HepG2 (cell line): ENCODE results near the gene IZUMO2. TPM values are rescaled to one million over a fixed set of nuclear protein-coding genes. Genes with fewer than 3 reads are reported as not detected.

Source experiments
- ATAC-seq: fragments of 200-7000 bp; cut with Tn5 transposase; 3 replicates; pipeline ENCODE4 v1.9.1; 2020; ENCODE audit warnings: mild to moderate bottlenecking, moderate library complexity
- BruUV-seq: library from RNA; stranded (reverse); fragments of 400-500 nt; replicated peaks from 2 replicates; lab custom pipeline; 2021; lab: Mats Ljungman, UMichigan
- CTCF ChIA-PET: fragments of 300-600 bp; formaldehyde crosslinking; extraction: SDS; loops from one replicate; lab custom pipeline; 2021; ENCODE audit warnings: low total read pairs, inconsistent platforms, low intra/inter-chr PET ratio; lab: Yijun Ruan, JAX
- POLR2A ChIA-PET: fragments of 350-600 bp; sonication (Branson Sonifier 250); formaldehyde crosslinking; loops from one replicate; lab custom pipeline; 2020; ENCODE audit warnings: antibody characterized with exemption, inconsistent platforms; lab: Yijun Ruan, JAX
- DNase-seq: peaks from one replicate; pipeline ENCODE4 v3.0.0-alpha.2; 2015; ENCODE audit warnings: low spot score
- FAIRE-seq: peaks from 3 replicates; lab custom pipeline; 2011; peaks lifted over from hg19 to GRCh38; lab: Jason Lieb, UNC
- H2AFZ ChIP-seq: one replicate; pipeline ENCODE4 v1.6.1; 2011; ENCODE audit warnings: low read length, inconsistent platforms
- H3K27ac ChIP-seq: fragments of 300-600 bp; 3 replicates; pipeline ENCODE4 v1.8.0; 2011; ENCODE audit warnings: mixed run types, mild to moderate bottlenecking, mixed read lengths, low read length, inconsistent platforms; ENCODE audit not compliant: insufficient read depth; ENCODE audit errors: extremely low read length
- H3K27me3 ChIP-seq, 2 experiments: fragments of 200-600 bp in 1 of 2; 2 replicates in 1 of 2; 3 replicates in 1 of 2; pipeline versions ENCODE4 v1.6.0 to v1.8.0; 2011; ENCODE audit warnings: low read length in 2 of 2, mild to moderate bottlenecking in 2 of 2, moderate library complexity in 2 of 2, inconsistent platforms in 1 of 2; ENCODE audit not compliant: insufficient read depth in 2 of 2, control insufficient read depth in 1 of 2
- H3K36me3 ChIP-seq, 2 experiments: fragments of 200-600 bp in 1 of 2; replicated peaks in 1 of 2; 2 replicates in 1 of 2; 3 replicates in 1 of 2; pipeline versions ENCODE4 v1.5.1 to v1.8.0; 2011; ENCODE audit warnings: low read length in 2 of 2, inconsistent platforms in 1 of 2; ENCODE audit not compliant: insufficient read depth in 2 of 2, control insufficient read depth in 1 of 2
- H3K4me1 ChIP-seq: 2 replicates; pipeline ENCODE4 v1.5.1; 2012; ENCODE audit warnings: low read length, inconsistent platforms; ENCODE audit not compliant: insufficient read depth
- H3K4me2 ChIP-seq: 2 replicates; pipeline ENCODE4 v1.6.0; 2011; ENCODE audit warnings: low read depth, low read length, inconsistent platforms
- H3K4me3 ChIP-seq, 3 experiments: fragments of 200-600 bp in 1 of 3; sonication (generic), shearing (Covaris generic) in 1 of 3; replicated peaks in 1 of 3; 2 replicates each; pipeline ENCODE4 v1.5.1; 2011 to 2016; ENCODE audit warnings: low read length in 3 of 3, inconsistent platforms in 2 of 3, low read depth in 2 of 3, mild to moderate bottlenecking in 2 of 3, control low read depth in 1 of 3, mixed read lengths in 1 of 3; ENCODE audit not compliant: insufficient read depth in 1 of 3
- H3K79me2 ChIP-seq: one replicate; pipeline ENCODE4 v1.6.1; 2011; ENCODE audit warnings: low read length, inconsistent platforms; ENCODE audit not compliant: insufficient read depth
- H3K9ac ChIP-seq: 2 replicates; pipeline ENCODE4 v1.6.0; 2011; ENCODE audit warnings: mild to moderate bottlenecking, low read depth, low read length, inconsistent platforms; ENCODE audit not compliant: insufficient read depth
- H3K9me3 ChIP-seq: 2 replicates; pipeline ENCODE4 v1.5.1; 2012; ENCODE audit warnings: mild to moderate bottlenecking, low read length
- H4K20me1 ChIP-seq: 2 replicates; pipeline ENCODE4 v1.6.0; 2011; ENCODE audit warnings: inconsistent platforms, mild to moderate bottlenecking, low read length, moderate library complexity; ENCODE audit not compliant: insufficient read depth
- HIC2 ChIP-seq: sonication (generic); formaldehyde crosslinking; IDR thresholded peaks from 2 replicates; pipeline ENCODE4 v1.9.0; 2022; ENCODE audit warnings: low read depth, missing genetic modification reagents
- KDM2A ChIP-seq: sonication (generic); formaldehyde crosslinking; IDR thresholded peaks from 2 replicates; pipeline ENCODE4 v1.4.0; 2020; ENCODE audit warnings: low read depth, missing genetic modification reagents, borderline replicate concordance
- MXI1 ChIP-seq: IDR thresholded peaks from 3 replicates; pipeline ENCODE4 v1.6.1; 2012; ENCODE audit warnings: low read depth, low read length, inconsistent platforms, borderline replicate concordance
- RORA ChIP-seq: sonication (generic); formaldehyde crosslinking; IDR thresholded peaks from 2 replicates; pipeline ENCODE4 v1.5.0; 2020; ENCODE audit warnings: mild to moderate bottlenecking, missing genetic modification reagents, moderate library complexity
- SPEN ChIP-seq: sonication (generic); formaldehyde crosslinking; IDR thresholded peaks from 2 replicates; pipeline ENCODE4 v1.5.1; 2020; ENCODE audit warnings: low read depth, mild to moderate bottlenecking, missing genetic modification reagents
- ZNF12 ChIP-seq: sonication (generic); formaldehyde crosslinking; IDR thresholded peaks from 2 replicates; pipeline ENCODE4 v1.5.0; 2020; ENCODE audit warnings: missing genetic modification reagents
- ZNF549 ChIP-seq: sonication (generic); formaldehyde crosslinking; IDR thresholded peaks from 2 replicates; pipeline ENCODE4 v1.5.0; 2020; ENCODE audit warnings: missing genetic modification reagents
- ZNF550 ChIP-seq: sonication (generic); formaldehyde crosslinking; IDR thresholded peaks from 2 replicates; pipeline ENCODE4 v1.4.0; 2020; ENCODE audit warnings: mild to moderate bottlenecking, missing genetic modification reagents, borderline replicate concordance
- ZNF598 ChIP-seq: sonication (generic); formaldehyde crosslinking; IDR thresholded peaks from 2 replicates; pipeline ENCODE4 v1.5.1; 2020; ENCODE audit warnings: mild to moderate bottlenecking, missing genetic modification reagents, borderline replicate concordance
- ZNF607 ChIP-seq: sonication (generic); formaldehyde crosslinking; IDR thresholded peaks from 2 replicates; pipeline ENCODE4 v1.5.1; 2020; ENCODE audit warnings: missing genetic modification reagents, mild to moderate bottlenecking, borderline replicate concordance
- WGBS: methylation state at CpG from one replicate; pipeline ENCODE4 v1.1.6; 2017; ENCODE audit warnings: low lambda C conversion rate; 5-methylcytosine and 5-hydroxymethylcytosine counted together
- in situ Hi-C: cut with HindIII; loops from 2 replicates; pipeline ENCODE4 v1.10.0; 2017; ENCODE audit warnings: low pct_unique_long_range_greater_than_20kb; ENCODE audit not compliant: extremely low pct_ligation_motif_present
- intact Hi-C: fragments of 100-400 bp; cut with micrococcal nuclease; formaldehyde crosslinking; loops from one replicate; pipeline ENCODE4 v1.10.0; 2022; ENCODE audit not compliant: unreplicated experiment
- polyA plus RNA-seq, 8 experiments: library from polyadenylated mRNA; depleted of rRNA in 3 of 8; stranded (reverse) in 7 of 8; unstranded in 1 of 8; fragments of >200 nt; fragmentation: Illumina TruSeq in 4 of 8; extraction: Trizol in 4 of 8; gene quantifications; 2 replicates each; pipeline versions ENCODE4 v1.2.1 to v1.2.3, GENCODE V29; 2011 to 2016; ENCODE audit warnings: low read depth in 4 of 8, missing spikeins in 1 of 8, mixed read lengths in 1 of 8; ENCODE audit not compliant: insufficient read depth in 1 of 8
- total RNA-seq, 5 experiments: library from RNA; depleted of rRNA; stranded (reverse); fragments of >200 nt; fragmentation: Illumina TruSeq; extraction: Trizol; gene quantifications; 2 replicates each; pipeline ENCODE4 v1.2.3, GENCODE V29; 2016; ENCODE audit warnings: low read depth in 1 of 5
- TF ChIP-seq, protein P1 (sequence below): sonication (generic); formaldehyde crosslinking; IDR thresholded peaks from 2 replicates; pipeline ENCODE4 v1.4.0; 2020; ENCODE audit warnings: mild to moderate bottlenecking, low read depth, missing genetic modification reagents
- TF ChIP-seq, protein P2 (sequence below): sonication (generic); formaldehyde crosslinking; IDR thresholded peaks from 2 replicates; pipeline ENCODE4 v1.5.1; 2020; ENCODE audit warnings: missing genetic modification reagents, mild to moderate bottlenecking, borderline replicate concordance
- TF ChIP-seq, protein P3 (sequence below): IDR thresholded peaks from 2 replicates; pipeline ENCODE4 v1.6.1; 2016; ENCODE audit warnings: low read depth

The IZUMO2 gene
- total and polyA plus RNA-seq, 2 of the 13 experiments (the other 11 are each of a cell fraction or from before 2014, with no cell fraction given), result not detected

- no peaks in the 10 kb centered on the region for H3K27me3 ChIP-seq
- ATAC-seq, result peak; percentile 95
- peak; percentile 64 for FAIRE-seq
- intact Hi-C loops, result no loop called here
- POLR2A ChIA-PET, result interaction anchor here (0.8 to 2.1 kb wide), 4 partner anchors 55 to 181 kb away, joined by 3 to 5 read pairs (median 4); partner anchors contain the start of genes KCNC3 and MYH14
- no peaks in the 10 kb centered on the region for H4K20me1 ChIP-seq
- 0 out of 2 replicates have a peak, but pooled peaks cover 6% of the 10 kb centered on the region for H3K4me1 ChIP-seq
- BruUV-seq, result no TSS peak
- H3K9ac ChIP-seq, result peak overlapping the region; percentile 45
- peak overlapping the region; percentile 65 to 87 (median 65) for H3K4me3 ChIP-seq
- WGBS, result 1% methylated on average over 21 of the region's 52 CpGs
- CTCF ChIA-PET, result interaction anchor here (0.6 to 1.7 kb wide), 2 partner anchors 78 to 111 kb away, joined by 3 to 7 read pairs; no protein-coding TSS in a partner anchor
- H2AFZ ChIP-seq, result peak overlapping the region; percentile 87
- peak; percentile 86 for DNase-seq
- no peaks in the 10 kb centered on the region for H3K79me2 ChIP-seq
- H3K27ac ChIP-seq, result no peak overlapping the region
- H3K36me3 ChIP-seq, result no peaks in the 10 kb centered on the region
- H3K4me2 ChIP-seq, result peak overlapping the region; percentile 90
- H3K9me3 ChIP-seq, result no peaks in the 10 kb centered on the region
- in situ Hi-C loops, result no loop called here
- TF ChIP-seq ZNF598 (CRISPR knock-in tag), result no peak
- TF ChIP-seq ZNF550 (CRISPR knock-in tag), result 0 out of 2 replicates have a peak, but pooled peaks have one; percentile 45
- TF ChIP-seq ZNF549 (CRISPR knock-in tag), result no peak
- no peak for TF ChIP-seq RORA (CRISPR knock-in tag)
- TF ChIP-seq ZNF607 (CRISPR knock-in tag), result no peak
- TF ChIP-seq SPEN (CRISPR knock-in tag), result peak; percentile 33; the same call in 1 of the 2 replicates
- TF ChIP-seq, protein P1, sequence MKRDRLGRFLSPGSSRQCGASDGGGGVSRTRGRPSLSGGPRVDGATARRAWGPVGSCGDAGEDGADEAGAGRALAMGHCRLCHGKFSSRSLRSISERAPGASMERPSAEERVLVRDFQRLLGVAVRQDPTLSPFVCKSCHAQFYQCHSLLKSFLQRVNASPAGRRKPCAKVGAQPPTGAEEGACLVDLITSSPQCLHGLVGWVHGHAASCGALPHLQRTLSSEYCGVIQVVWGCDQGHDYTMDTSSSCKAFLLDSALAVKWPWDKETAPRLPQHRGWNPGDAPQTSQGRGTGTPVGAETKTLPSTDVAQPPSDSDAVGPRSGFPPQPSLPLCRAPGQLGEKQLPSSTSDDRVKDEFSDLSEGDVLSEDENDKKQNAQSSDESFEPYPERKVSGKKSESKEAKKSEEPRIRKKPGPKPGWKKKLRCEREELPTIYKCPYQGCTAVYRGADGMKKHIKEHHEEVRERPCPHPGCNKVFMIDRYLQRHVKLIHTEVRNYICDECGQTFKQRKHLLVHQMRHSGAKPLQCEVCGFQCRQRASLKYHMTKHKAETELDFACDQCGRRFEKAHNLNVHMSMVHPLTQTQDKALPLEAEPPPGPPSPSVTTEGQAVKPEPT (CRISPR knock-in tag), result peak; percentile 50; the same call in 1 of the 2 replicates
- TF ChIP-seq, protein P2, sequence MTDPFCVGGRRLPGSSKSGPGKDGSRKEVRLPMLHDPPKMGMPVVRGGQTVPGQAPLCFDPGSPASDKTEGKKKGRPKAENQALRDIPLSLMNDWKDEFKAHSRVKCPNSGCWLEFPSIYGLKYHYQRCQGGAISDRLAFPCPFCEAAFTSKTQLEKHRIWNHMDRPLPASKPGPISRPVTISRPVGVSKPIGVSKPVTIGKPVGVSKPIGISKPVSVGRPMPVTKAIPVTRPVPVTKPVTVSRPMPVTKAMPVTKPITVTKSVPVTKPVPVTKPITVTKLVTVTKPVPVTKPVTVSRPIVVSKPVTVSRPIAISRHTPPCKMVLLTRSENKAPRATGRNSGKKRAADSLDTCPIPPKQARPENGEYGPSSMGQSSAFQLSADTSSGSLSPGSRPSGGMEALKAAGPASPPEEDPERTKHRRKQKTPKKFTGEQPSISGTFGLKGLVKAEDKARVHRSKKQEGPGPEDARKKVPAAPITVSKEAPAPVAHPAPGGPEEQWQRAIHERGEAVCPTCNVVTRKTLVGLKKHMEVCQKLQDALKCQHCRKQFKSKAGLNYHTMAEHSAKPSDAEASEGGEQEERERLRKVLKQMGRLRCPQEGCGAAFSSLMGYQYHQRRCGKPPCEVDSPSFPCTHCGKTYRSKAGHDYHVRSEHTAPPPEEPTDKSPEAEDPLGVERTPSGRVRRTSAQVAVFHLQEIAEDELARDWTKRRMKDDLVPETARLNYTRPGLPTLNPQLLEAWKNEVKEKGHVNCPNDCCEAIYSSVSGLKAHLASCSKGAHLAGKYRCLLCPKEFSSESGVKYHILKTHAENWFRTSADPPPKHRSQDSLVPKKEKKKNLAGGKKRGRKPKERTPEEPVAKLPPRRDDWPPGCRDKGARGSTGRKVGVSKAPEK (CRISPR knock-in tag), result 0 out of 2 replicates have a peak, but pooled peaks have one; percentile 72
- TF ChIP-seq MXI1, result peak; percentile 42; the same call in 1 of the 3 replicates
- peak; percentile 65 for TF ChIP-seq KDM2A
- TF ChIP-seq ZNF12 (CRISPR knock-in tag), result peak; percentile 63
- no peak for TF ChIP-seq HIC2 (CRISPR knock-in tag)
- TF ChIP-seq, protein P3, sequence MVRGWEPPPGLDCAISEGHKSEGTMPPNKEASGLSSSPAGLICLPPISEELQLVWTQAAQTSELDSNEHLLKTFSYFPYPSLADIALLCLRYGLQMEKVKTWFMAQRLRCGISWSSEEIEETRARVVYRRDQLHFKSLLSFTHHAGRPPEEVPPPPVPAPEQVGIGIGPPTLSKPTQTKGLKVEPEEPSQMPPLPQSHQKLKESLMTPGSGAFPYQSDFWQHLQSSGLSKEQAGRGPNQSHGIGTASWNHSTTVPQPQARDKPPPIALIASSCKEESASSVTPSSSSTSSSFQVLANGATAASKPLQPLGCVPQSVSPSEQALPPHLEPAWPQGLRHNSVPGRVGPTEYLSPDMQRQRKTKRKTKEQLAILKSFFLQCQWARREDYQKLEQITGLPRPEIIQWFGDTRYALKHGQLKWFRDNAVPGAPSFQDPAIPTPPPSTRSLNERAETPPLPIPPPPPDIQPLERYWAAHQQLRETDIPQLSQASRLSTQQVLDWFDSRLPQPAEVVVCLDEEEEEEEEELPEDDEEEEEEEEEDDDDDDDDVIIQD (CRISPR knock-in tag), result 0 out of 2 replicates have a peak, but pooled peaks have one; percentile 22
Measured at GRCh38 chr19:50147462-50148423, 15.3 kb downstream of the IZUMO2 start.
